NOMO-1 treated with dmso at 0.1 percent for 144 hours (cell line): ENCODE measurements around the gene GPR158.
"Not testable (repeated sequence)": the region's sequence is repeated elsewhere in the genome, so short reads cannot be mapped to it uniquely, and the experiment has no call there.

Experiments
- DNase-seq: peaks from one replicate; lab custom pipeline; 2025; ENCODE audit not compliant: unreplicated experiment; lab: John Stamatoyannopoulos, UW

The GPR158 gene

GRCh38 chr10:25300073-25300472, 125.3 kb downstream of the GPR158 start:
- DNase-seq = no peak

GRCh38 chr10:25304606-25305005, 129.8 kb downstream of the GPR158 start:
- DNase-seq = no peak

GRCh38 chr10:25306386-25306785, 131.6 kb downstream of the GPR158 start:
- no peak for DNase-seq

- no peak for DNase-seq
Measured at GRCh38 chr10:25308278-25308677, 133.5 kb downstream of the GPR158 start.

GRCh38 chr10:25317596-25318211, 142.9 kb downstream of the GPR158 start:
- DNase-seq = not testable (repeated sequence)

GRCh38 chr10:25327273-25327672, 152.5 kb downstream of the GPR158 start:
- DNase-seq = no peak

- no peak for DNase-seq
Measured at GRCh38 chr10:25328361-25328760, 153.6 kb downstream of the GPR158 start.

GRCh38 chr10:25329587-25329986, 154.8 kb downstream of the GPR158 start:
- DNase-seq = not testable (repeated sequence)

- DNase-seq = no peak
Measured at GRCh38 chr10:25334445-25334844, 159.6 kb downstream of the GPR158 start.

GRCh38 chr10:25336330-25336729, 161.5 kb downstream of the GPR158 start:
- no peak for DNase-seq

GRCh38 chr10:25338271-25338670, 163.5 kb downstream of the GPR158 start:
- DNase-seq = no peak

GRCh38 chr10:25339966-25340365, 165.2 kb downstream of the GPR158 start:
- no peak for DNase-seq

GRCh38 chr10:25349520-25349919, 174.7 kb downstream of the GPR158 start:
- DNase-seq = no peak

GRCh38 chr10:25356609-25357008, 181.8 kb downstream of the GPR158 start:
- no peak for DNase-seq

- DNase-seq = no peak
Measured at GRCh38 chr10:25357269-25357668, 182.5 kb downstream of the GPR158 start.

GRCh38 chr10:25382029-25382810, 207.4 kb downstream of the GPR158 start:
- DNase-seq = no peak

- not testable (repeated sequence) for DNase-seq
Measured at GRCh38 chr10:25382901-25383300, 208.1 kb downstream of the GPR158 start.

GRCh38 chr10:25383686-25384085, 208.9 kb downstream of the GPR158 start:
- DNase-seq = no peak

- no peak for DNase-seq
Measured at GRCh38 chr10:25384618-25385017, 209.8 kb downstream of the GPR158 start.

GRCh38 chr10:25388188-25388861, 213.5 kb downstream of the GPR158 start:
- no peak for DNase-seq

GRCh38 chr10:25388862-25389206, 214.0 kb downstream of the GPR158 start:
- DNase-seq = no peak

GRCh38 chr10:25390733-25391132, 215.9 kb downstream of the GPR158 start:
- no peak for DNase-seq
